IMR-90 (cell line): ENCODE results near the gene TBC1D8. TPM values are rescaled to one million over a fixed set of nuclear protein-coding genes. Genes with fewer than 3 reads are reported as not detected.

Experiments
- ATAC-seq: fragments of 200-7000 bp; cut with Tn5 transposase; 2 replicates; pipeline ENCODE4 v1.9.1; 2020; ENCODE audit warnings: low read depth, mild to moderate bottlenecking, moderate library complexity
- BruUV-seq: library from RNA; stranded (reverse); fragments of 400-500 nt; replicated peaks from 2 replicates; lab custom pipeline; 2021; lab: Mats Ljungman, UMichigan
- CTCF ChIA-PET: fragments of 300-600 bp; formaldehyde crosslinking; extraction: SDS; loops from one replicate; lab custom pipeline; 2021; ENCODE audit warnings: antibody characterized with exemption; lab: Yijun Ruan, JAX
- POLR2A ChIA-PET: fragments of 300-600 bp; sonication (Branson Sonifier 250); formaldehyde crosslinking; loops from one replicate; lab custom pipeline; 2022; ENCODE audit warnings: antibody characterized with exemption; ENCODE audit not compliant: unreplicated experiment; lab: Charles Lee
- DNase-seq: peaks from one replicate; pipeline ENCODE4 v3.0.0; 2013
- H2AFZ ChIP-seq: replicated peaks from 2 replicates; pipeline ENCODE3; 2013; ENCODE audit warnings: low read length, mild to moderate bottlenecking; ENCODE audit not compliant: poor library complexity
- H2AK5ac ChIP-seq: 2 replicates; pipeline ENCODE4 v1.6.1; 2013; ENCODE audit warnings: low read depth, low read length, inconsistent platforms
- H2AK9ac ChIP-seq: replicated peaks from 2 replicates; pipeline ENCODE3; 2013; ENCODE audit warnings: mild to moderate bottlenecking, low read depth, low read length, moderate library complexity; ENCODE audit not compliant: poor library complexity
- H2BK120ac ChIP-seq: 2 replicates; pipeline ENCODE4 v1.6.1; 2013; ENCODE audit warnings: low read depth, low read length, inconsistent platforms
- H2BK15ac ChIP-seq: 3 replicates; pipeline ENCODE4 v1.6.1; 2013; ENCODE audit warnings: low read depth, low read length, inconsistent platforms
- H2BK20ac ChIP-seq: 2 replicates; pipeline ENCODE4 v1.6.1; 2013; ENCODE audit warnings: low read depth, mild to moderate bottlenecking, inconsistent platforms, low read length, moderate library complexity
- H2BK5ac ChIP-seq: 2 replicates; pipeline ENCODE4 v1.6.1; 2013; ENCODE audit warnings: mild to moderate bottlenecking, low read depth, low read length, inconsistent platforms; ENCODE audit not compliant: poor library complexity, severe bottlenecking
- H3K14ac ChIP-seq: replicated peaks from 2 replicates; pipeline ENCODE4 v1.6.1; 2013; ENCODE audit warnings: low read depth, low read length, inconsistent platforms
- H3K18ac ChIP-seq: 2 replicates; pipeline ENCODE4 v1.6.1; 2013; ENCODE audit warnings: low read depth, low read length, control low read depth
- H3K23ac ChIP-seq: 2 replicates; pipeline ENCODE4 v1.6.1; 2013; ENCODE audit warnings: low read depth, low read length, inconsistent platforms
- H3K27ac ChIP-seq: 2 replicates; pipeline ENCODE4 v1.5.1; 2013; ENCODE audit warnings: mild to moderate bottlenecking, control low read depth, low read length; ENCODE audit not compliant: insufficient read depth
- H3K27me3 ChIP-seq: 2 replicates; pipeline ENCODE4 v1.6.1; 2013; ENCODE audit warnings: low read length; ENCODE audit not compliant: control insufficient read depth, insufficient read depth
- H3K36me3 ChIP-seq: 2 replicates; pipeline ENCODE4 v1.6.1; 2013; ENCODE audit warnings: low read length, mixed read lengths; ENCODE audit not compliant: control insufficient read depth, insufficient read depth
- H3K4ac ChIP-seq: 2 replicates; pipeline ENCODE4 v1.6.1; 2013; ENCODE audit warnings: low read depth, low read length, inconsistent platforms
- H3K4me1 ChIP-seq: 2 replicates; pipeline ENCODE4 v1.6.1; 2013; ENCODE audit warnings: low read length, mixed read lengths; ENCODE audit not compliant: control insufficient read depth, insufficient read depth
- H3K4me2 ChIP-seq: 2 replicates; pipeline ENCODE4 v1.6.1; 2013; ENCODE audit warnings: low read depth, mild to moderate bottlenecking, control low read depth, low read length, moderate library complexity
- H3K4me3 ChIP-seq: 2 replicates; pipeline ENCODE4 v1.5.1; 2013; ENCODE audit warnings: low read depth, mild to moderate bottlenecking, control low read depth, low read length, moderate library complexity; ENCODE audit not compliant: insufficient read depth
- H3K56ac ChIP-seq: 2 replicates; pipeline ENCODE4 v1.6.1; 2013; ENCODE audit warnings: low read length, inconsistent platforms; ENCODE audit not compliant: insufficient read depth; ENCODE audit errors: extremely low read depth
- H3K79me1 ChIP-seq, 2 experiments: 2 replicates each; pipeline ENCODE4 v1.6.1; 2013; ENCODE audit warnings: low read length in 2 of 2, inconsistent platforms in 1 of 2, low read depth in 1 of 2
- H3K9ac ChIP-seq: 2 replicates; pipeline ENCODE4 v1.6.1; 2013; ENCODE audit warnings: low read depth, low read length, control low read depth
- H3K9me1 ChIP-seq: 2 replicates; pipeline ENCODE4 v1.6.1; 2013; ENCODE audit warnings: low read length, inconsistent platforms; ENCODE audit not compliant: insufficient read depth
- H3K9me3 ChIP-seq: 2 replicates; pipeline ENCODE4 v1.6.1; 2013; ENCODE audit warnings: low read length; ENCODE audit not compliant: control insufficient read depth, insufficient read depth
- H4K20me1 ChIP-seq: 2 replicates; pipeline ENCODE4 v1.6.1; 2013; ENCODE audit warnings: low read length, inconsistent platforms; ENCODE audit not compliant: insufficient read depth
- H4K5ac ChIP-seq: 2 replicates; pipeline ENCODE4 v1.6.1; 2013; ENCODE audit warnings: mild to moderate bottlenecking, low read depth, low read length, control low read depth
- H4K8ac ChIP-seq, 2 experiments: 2 replicates each; pipeline ENCODE4 v1.6.1; 2013; ENCODE audit warnings: low read depth in 2 of 2, low read length in 2 of 2, control low read depth in 1 of 2, inconsistent platforms in 1 of 2
- H4K91ac ChIP-seq: 2 replicates; pipeline ENCODE4 v1.6.1; 2013; ENCODE audit warnings: low read depth, low read length, inconsistent platforms; ENCODE audit not compliant: insufficient read depth
- BHLHE40 ChIP-seq: fragments of 150-350 bp; IDR thresholded peaks from 2 replicates; pipeline ENCODE4 v1.6.1; 2016; ENCODE audit warnings: mild to moderate bottlenecking, low read depth, low read length
- CEBPB ChIP-seq: IDR thresholded peaks from 2 replicates; pipeline ENCODE4 v1.6.1; 2012; ENCODE audit warnings: low read depth, low read length, improper control_type of control experiment
- CHD1 ChIP-seq: IDR thresholded peaks from 2 replicates; pipeline ENCODE4 v1.6.1; 2012; ENCODE audit warnings: low read depth, low read length, improper control_type of control experiment
- ELK1 ChIP-seq: fragments of 150-350 bp; IDR thresholded peaks from 2 replicates; pipeline ENCODE4 v1.6.1; 2016; ENCODE audit warnings: low read depth, mild to moderate bottlenecking, low read length, moderate library complexity, borderline replicate concordance
- FOS ChIP-seq: fragments of 150-350 bp; IDR thresholded peaks from 2 replicates; pipeline ENCODE4 v1.6.1; 2016; ENCODE audit warnings: low read depth, low read length
- MAFK ChIP-seq: IDR thresholded peaks from 2 replicates; pipeline ENCODE4 v1.6.1; 2012; ENCODE audit warnings: low read depth, low read length, improper control_type of control experiment
- MAZ ChIP-seq: IDR thresholded peaks from 2 replicates; pipeline ENCODE4 v1.6.1; 2012; ENCODE audit warnings: low read depth, mild to moderate bottlenecking, low read length, improper control_type of control experiment, moderate library complexity, borderline replicate concordance
- MXI1 ChIP-seq: IDR thresholded peaks from 2 replicates; pipeline ENCODE4 v1.6.1; 2012; ENCODE audit warnings: low read depth, mild to moderate bottlenecking, low read length, moderate library complexity, borderline replicate concordance
- NFE2L2 ChIP-seq: fragments of 150-350 bp; IDR thresholded peaks from 2 replicates; pipeline ENCODE4 v1.6.1; 2016; ENCODE audit warnings: low read depth, mild to moderate bottlenecking, low read length
- POLR2A ChIP-seq: IDR thresholded peaks from 2 replicates; pipeline ENCODE4 v1.6.1; 2012; ENCODE audit warnings: mild to moderate bottlenecking, low read depth, low read length
- RAD21 ChIP-seq: IDR thresholded peaks from 2 replicates; pipeline ENCODE4 v1.6.1; 2012; ENCODE audit warnings: low read length, improper control_type of control experiment
- RCOR1 ChIP-seq: IDR thresholded peaks from 2 replicates; pipeline ENCODE4 v1.6.1; 2012; ENCODE audit warnings: mild to moderate bottlenecking, low read length, improper control_type of control experiment; ENCODE audit not compliant: insufficient replicate concordance
- RFX5 ChIP-seq: IDR thresholded peaks from 2 replicates; pipeline ENCODE4 v1.8.0; 2012; ENCODE audit warnings: low read depth, mild to moderate bottlenecking, low read length, moderate library complexity
- SMC3 ChIP-seq: fragments of 150-350 bp; IDR thresholded peaks from 2 replicates; pipeline ENCODE4 v1.6.1; 2016; ENCODE audit warnings: low read depth, mild to moderate bottlenecking, antibody characterized with exemption, low read length, moderate library complexity
- WGBS, 2 experiments: methylation state at CpG; one replicate each; pipeline versions ENCODE4 v1.1.5 to v1.1.7; 2013; ENCODE audit warnings: missing lambda C conversion rate in 2 of 2; ENCODE audit not compliant: insufficient read length in 1 of 2; ENCODE audit errors: extremely low coverage in 2 of 2; 5-methylcytosine and 5-hydroxymethylcytosine counted together
- dilution Hi-C: fragments of 300-500 bp; cut with HindIII; formaldehyde crosslinking; loops from one replicate; pipeline ENCODE4 v1.14.3; 2018; ENCODE audit warnings: low sequenced_read_pairs; ENCODE audit not compliant: unreplicated experiment
- in situ Hi-C: fragments of 300-500 bp; cut with MboI; formaldehyde crosslinking; loops from 3 replicates; pipeline ENCODE4 v1.14.3; 2019; ENCODE audit warnings: low sequenced_read_pairs, inconsistent platforms, mixed read lengths
- intact Hi-C: fragments of 100-400 bp; cut with micrococcal nuclease; formaldehyde crosslinking; loops from 2 replicates; pipeline ENCODE4 v1.10.0; 2022
- polyA plus RNA-seq, 3 experiments: library from polyadenylated mRNA; depleted of rRNA; stranded (reverse); fragments of >200 nt; gene quantifications; 2 replicates each; pipeline ENCODE4 v1.2.3, GENCODE V29; 2012; ENCODE audit warnings: low replicate concordance in 1 of 3
- total RNA-seq: library from RNA; depleted of rRNA; stranded (reverse); fragments of >200 nt; gene quantifications from 2 replicates; pipeline ENCODE4 v1.2.3, GENCODE V29; 2012
- TF ChIP-seq, protein P1 (sequence below): conservative IDR thresholded peaks from 2 replicates; pipeline ENCODE4 v1.5.1; 2012; ENCODE audit warnings: mild to moderate bottlenecking, low read depth, low read length, improper control_type of control experiment
- TF ChIP-seq, protein P2 (sequence below): fragments of 150-350 bp; IDR thresholded peaks from 2 replicates; pipeline ENCODE4 v1.6.1; 2017; ENCODE audit warnings: mild to moderate bottlenecking, antibody characterized with exemption, low read length, low read depth

TBC1D8 gene
- total and polyA plus RNA-seq, 2 of the 4 experiments (the other 2 are of a cell fraction): 1.3 to 1.5 TPM

GRCh38 chr2:101048756-101049155 lies 102.4 kb downstream of the TBC1D8 start:
- BruUV-seq: no TSS peak

More at GRCh38 chr2:101048756-101049155, 102.4 kb downstream of the TBC1D8 start:
- dilution Hi-C loops (no loop called here), intact Hi-C loops (no loop called here), in situ Hi-C loops (no loop called here)
- no peak overlapping the region for H3K4me3 ChIP-seq
- no peak overlapping the region for H2BK5ac ChIP-seq
- H3K4me2 ChIP-seq: no peak overlapping the region
- no peak overlapping the region for H2BK20ac ChIP-seq
- no peak overlapping the region for H3K9ac ChIP-seq
- H3K14ac ChIP-seq: no peak overlapping the region
- no peak overlapping the region for H4K91ac ChIP-seq
- no peak overlapping the region for H2AFZ ChIP-seq
- H3K9me1 ChIP-seq: no peaks in the 10 kb centered on the region; the same call in 1 of the 2 replicates
- H3K79me1 ChIP-seq: 0 out of 4 replicates have a peak, but pooled peaks cover 0 to 4% of the 10 kb centered on the region in 2 experiments
- no peak overlapping the region for H3K56ac ChIP-seq
- WGBS, 2 experiments: no CpG with 5 or more reads among the region's 3 CpGs
- no peaks in the 10 kb centered on the region for H3K36me3 ChIP-seq
- no peak overlapping the region for H4K8ac ChIP-seq
- no peak overlapping the region for H2BK120ac ChIP-seq
- H3K9me3 ChIP-seq: no peaks in the 10 kb centered on the region
- POLR2A ChIA-PET: no interaction called here
- no peak overlapping the region for H4K5ac ChIP-seq
- no peak overlapping the region for H3K4ac ChIP-seq
- no peak overlapping the region for H3K23ac ChIP-seq
- H2BK15ac ChIP-seq: no peak overlapping the region
- no peak overlapping the region for H2AK5ac ChIP-seq
- H3K27ac ChIP-seq: no peak overlapping the region
- H3K4me1 ChIP-seq: no peaks in the 10 kb centered on the region; the same call in 1 of the 2 replicates
- DNase-seq (no peak), ATAC-seq (no peak)
- peaks cover 2% of the 10 kb centered on the region; the same call in 1 of the 2 replicates for H3K27me3 ChIP-seq
- no peak for TF ChIP-seq MAFK
- TF ChIP-seq RCOR1: no peak
- no peak for TF ChIP-seq BHLHE40
- TF ChIP-seq, protein P1, sequence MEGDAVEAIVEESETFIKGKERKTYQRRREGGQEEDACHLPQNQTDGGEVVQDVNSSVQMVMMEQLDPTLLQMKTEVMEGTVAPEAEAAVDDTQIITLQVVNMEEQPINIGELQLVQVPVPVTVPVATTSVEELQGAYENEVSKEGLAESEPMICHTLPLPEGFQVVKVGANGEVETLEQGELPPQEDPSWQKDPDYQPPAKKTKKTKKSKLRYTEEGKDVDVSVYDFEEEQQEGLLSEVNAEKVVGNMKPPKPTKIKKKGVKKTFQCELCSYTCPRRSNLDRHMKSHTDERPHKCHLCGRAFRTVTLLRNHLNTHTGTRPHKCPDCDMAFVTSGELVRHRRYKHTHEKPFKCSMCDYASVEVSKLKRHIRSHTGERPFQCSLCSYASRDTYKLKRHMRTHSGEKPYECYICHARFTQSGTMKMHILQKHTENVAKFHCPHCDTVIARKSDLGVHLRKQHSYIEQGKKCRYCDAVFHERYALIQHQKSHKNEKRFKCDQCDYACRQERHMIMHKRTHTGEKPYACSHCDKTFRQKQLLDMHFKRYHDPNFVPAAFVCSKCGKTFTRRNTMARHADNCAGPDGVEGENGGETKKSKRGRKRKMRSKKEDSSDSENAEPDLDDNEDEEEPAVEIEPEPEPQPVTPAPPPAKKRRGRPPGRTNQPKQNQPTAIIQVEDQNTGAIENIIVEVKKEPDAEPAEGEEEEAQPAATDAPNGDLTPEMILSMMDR: no peak
- no peak for TF ChIP-seq FOS
- no peak for TF ChIP-seq NFE2L2
- TF ChIP-seq RFX5: no peak
- TF ChIP-seq SMC3: no peak
- TF ChIP-seq MAZ: no peak
- TF ChIP-seq, protein P2, sequence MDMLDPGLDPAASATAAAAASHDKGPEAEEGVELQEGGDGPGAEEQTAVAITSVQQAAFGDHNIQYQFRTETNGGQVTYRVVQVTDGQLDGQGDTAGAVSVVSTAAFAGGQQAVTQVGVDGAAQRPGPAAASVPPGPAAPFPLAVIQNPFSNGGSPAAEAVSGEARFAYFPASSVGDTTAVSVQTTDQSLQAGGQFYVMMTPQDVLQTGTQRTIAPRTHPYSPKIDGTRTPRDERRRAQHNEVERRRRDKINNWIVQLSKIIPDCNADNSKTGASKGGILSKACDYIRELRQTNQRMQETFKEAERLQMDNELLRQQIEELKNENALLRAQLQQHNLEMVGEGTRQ: no peak
- no peak for TF ChIP-seq ELK1
- no peak for TF ChIP-seq POLR2A
- TF ChIP-seq RAD21: no peak
- TF ChIP-seq CEBPB: no peak
- no peak for TF ChIP-seq MXI1
- TF ChIP-seq CHD1: no peak
- no peak overlapping the region for H3K18ac ChIP-seq
- H4K20me1 ChIP-seq: no peaks in the 10 kb centered on the region
- CTCF ChIA-PET: interaction anchor here (1.2 kb wide), 1 partner anchor 104 kb away, joined by 3 read pairs; no protein-coding TSS in a partner anchor
- H2AK9ac ChIP-seq: no peak overlapping the region
